Activated T-cell treated with anti-CD3 and anti-CD28 coated beads for 48 hours (primary cell): ENCODE measurements around the gene RBM46.
A peak's percentile ranks its signal among the peaks of the same experiment; 100 is the strongest.

Source experiments
- DNase-seq: peaks from one replicate; pipeline ENCODE4 v3.0.0-alpha.2; 2020; ENCODE audit warnings: low read depth

The RBM46 gene

DNA sequence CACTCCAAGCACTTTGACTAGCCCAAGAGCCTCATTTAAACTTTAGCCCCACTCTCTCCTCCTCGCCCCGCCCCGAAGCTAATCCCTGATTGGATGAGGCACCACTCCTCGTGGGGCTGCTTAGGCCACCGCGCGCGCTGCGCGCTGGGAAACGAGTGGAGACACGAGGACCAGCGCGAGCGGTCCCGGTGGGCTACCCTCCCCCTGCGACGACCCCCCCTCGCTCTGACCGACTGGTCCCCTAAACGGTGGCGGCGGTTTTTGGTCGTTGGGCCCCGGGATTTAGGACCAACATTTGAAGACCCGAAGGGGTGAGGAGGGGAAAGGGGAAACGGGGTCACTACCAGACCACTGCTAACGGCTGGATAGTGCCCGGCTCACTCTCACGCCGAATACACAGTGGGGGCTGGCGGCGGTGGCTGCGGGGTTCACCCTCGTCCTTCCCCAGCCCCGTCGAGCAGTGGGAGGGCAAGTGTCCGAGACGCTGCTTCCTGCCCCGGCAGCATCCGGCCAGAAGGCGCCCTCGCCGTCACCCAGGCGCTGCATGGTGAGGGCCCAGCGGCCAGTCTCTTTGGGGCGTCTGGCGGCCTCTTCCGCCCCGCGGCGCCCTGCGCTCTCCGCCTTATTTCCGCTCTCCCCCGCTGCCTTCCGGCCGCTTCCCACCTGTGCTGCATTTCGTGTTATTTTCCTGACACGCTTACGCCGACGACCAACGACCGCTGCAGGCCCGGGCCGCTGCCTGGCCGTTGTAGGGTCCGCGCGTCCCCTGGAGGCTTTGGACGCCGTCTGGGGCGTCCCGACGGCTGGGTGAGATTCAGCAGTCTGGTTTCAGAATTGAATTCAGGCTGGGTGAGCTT lies at the start of gene RBM46:
RBM46 (plus strand) TSS at position 147 of the 857 bp plus-strand sequence. CDS start 15,481 bp downstream, outside the sequence.
- DNase-seq, result no peak

DNA sequence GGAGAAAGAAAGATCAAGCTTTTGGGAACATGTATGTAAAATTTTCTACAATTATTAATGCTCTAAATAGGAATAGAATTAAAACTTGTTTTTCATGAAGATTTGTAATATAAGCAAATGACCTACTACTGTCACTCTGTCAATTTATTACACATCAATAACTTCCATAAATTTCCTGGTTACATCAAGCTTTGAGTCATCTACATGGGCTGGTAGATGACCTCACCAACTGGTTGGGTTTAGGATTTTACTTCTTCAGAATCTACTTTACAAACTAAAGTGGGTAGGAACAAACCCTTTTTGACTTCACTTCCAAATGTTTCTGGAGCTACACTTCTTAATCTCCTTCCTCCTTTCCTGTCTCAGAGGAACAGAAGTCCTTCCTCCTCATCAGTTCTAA lies 49.3 kb upstream of the RBM46 start:
- no peak for DNase-seq

DNA sequence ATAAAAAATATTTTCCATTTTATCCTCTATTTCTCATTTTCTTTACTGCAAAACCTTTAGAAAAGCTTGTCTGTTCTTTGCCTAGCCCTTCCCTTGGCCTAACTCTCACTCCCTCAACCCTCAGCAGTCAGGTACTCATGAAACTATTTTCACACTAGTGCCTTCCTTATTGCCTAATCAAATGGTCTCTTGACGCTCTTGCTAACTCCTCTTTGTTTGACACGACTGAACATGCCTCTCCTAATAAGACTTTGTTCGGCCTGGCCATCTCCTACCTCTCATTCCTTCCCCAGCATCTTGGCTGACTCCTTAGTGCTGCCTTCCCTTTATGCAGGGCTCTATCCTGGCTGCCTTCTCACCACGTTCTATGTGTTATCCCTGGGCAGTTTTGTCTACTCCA lies 48.4 kb upstream of the RBM46 start:
- DNase-seq, result no peak

GRCh38 chr4:154736770-154737169 lies 44.3 kb upstream of the RBM46 start:
- DNase-seq, result no peak

DNA sequence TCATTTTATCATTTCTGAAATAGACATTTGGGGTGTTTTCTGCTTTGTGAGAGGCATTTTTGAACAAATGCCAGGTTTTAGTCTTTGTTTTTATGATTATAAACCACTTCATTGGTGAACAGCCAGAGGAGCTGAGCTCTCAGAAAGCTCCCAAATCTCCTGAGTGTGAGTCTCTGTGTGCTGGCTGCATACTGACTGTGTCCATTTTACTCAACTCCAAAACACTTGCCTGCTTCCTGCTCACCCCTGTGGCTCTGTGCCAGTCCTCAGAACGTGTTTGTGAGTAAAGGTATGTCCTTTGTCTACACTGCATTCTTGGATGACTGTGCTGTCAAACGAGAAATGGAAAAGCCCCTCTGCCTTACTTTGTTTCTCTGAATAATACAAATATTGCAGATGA lies 42.6 kb upstream of the RBM46 start:
- no peak for DNase-seq

- DNase-seq, result no peak
These were observed 42.0 kb upstream of the RBM46 start for GRCh38 chr4:154739111-154739510.

GRCh38 chr4:154740462-154740861 lies 40.6 kb upstream of the RBM46 start:
- DNase-seq, result no peak

- no peak for DNase-seq
These were observed 39.9 kb upstream of the RBM46 start for GRCh38 chr4:154741131-154741665.

DNA sequence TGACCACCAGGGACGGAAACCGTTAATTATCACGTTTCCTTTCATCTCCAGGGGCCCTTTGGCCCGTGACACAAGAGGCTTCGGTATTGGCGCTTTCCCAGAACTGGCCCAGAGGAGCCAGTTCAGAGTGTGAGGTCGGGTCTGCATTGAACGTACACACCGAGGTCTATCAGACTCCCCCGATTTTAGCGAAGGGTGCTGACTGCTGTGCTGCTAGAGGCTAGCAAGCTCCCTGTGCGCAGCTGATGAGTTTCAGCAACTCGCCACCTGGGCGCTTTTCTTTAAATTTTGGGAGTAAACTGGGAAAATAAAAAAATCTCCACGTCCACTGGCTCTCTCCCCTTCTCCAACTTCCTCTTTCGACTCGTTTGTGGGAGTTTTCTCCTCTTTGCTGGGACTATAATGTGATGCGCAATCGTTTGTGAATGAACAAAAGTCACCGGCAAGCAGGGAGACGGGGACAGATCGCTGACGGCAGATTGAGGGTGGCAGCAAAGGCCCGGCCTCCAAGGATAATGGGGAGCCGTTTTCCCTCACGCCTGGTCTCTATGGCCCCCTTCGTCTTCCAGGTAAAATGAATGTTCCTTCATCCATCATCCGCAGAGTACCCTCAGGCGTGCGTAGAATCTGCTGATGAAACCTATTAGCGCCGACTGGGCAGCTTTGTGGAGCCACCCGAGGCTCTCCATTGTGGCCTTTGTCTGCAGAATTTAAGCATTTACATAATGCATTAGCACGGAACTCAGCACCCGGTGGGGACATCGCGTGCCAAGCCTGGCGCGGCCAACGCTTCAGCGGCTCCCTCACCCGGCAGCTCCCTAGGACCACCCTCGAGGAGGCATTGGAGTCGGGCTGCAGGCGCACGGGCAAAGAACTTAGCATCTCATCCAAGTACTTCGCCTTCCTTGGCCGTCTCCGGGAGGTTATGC lies 38.9 kb upstream of the RBM46 start:
- DNase-seq, result no peak

GRCh38 chr4:154743683-154744340 lies 37.3 kb upstream of the RBM46 start, which contains the start of gene LRAT:
Gene LRAT, plus strand, starts transcription at chr4:154744000. Its CDS starts 327 bp downstream, at chr4:154744327.
- peak; percentile 29 for DNase-seq

- no peak for DNase-seq
These were observed 36.6 kb upstream of the RBM46 start for GRCh38 chr4:154744341-154744926.

- DNase-seq, result no peak
These were observed 23.4 kb upstream of the RBM46 start for GRCh38 chr4:154757713-154758112.

DNA sequence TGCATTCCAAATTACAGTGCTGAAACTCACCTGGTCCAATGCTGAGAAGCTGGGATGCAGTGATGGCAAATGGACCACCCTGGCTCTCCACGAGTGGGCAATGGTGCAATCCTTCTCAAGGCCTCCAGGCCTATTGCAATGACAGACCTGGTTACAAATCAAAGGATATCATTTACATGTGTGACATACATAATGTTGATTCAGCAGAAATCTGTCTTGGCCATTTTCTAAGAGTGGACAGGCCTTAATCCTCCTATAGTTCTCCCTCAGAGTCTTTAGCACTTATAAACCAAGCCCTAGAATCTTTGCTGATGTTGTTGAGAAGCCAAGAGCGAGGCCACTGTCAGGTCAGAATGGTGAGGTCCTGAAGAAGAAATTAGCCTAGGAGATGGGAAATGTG lies 20.2 kb upstream of the RBM46 start:
- no peak for DNase-seq

- DNase-seq, result no peak
These were observed 2.8 kb upstream of the RBM46 start for GRCh38 chr4:154778264-154778663.

GRCh38 chr4:154779362-154779947 lies 1.6 kb upstream of the RBM46 start:
- no peak for DNase-seq

DNA sequence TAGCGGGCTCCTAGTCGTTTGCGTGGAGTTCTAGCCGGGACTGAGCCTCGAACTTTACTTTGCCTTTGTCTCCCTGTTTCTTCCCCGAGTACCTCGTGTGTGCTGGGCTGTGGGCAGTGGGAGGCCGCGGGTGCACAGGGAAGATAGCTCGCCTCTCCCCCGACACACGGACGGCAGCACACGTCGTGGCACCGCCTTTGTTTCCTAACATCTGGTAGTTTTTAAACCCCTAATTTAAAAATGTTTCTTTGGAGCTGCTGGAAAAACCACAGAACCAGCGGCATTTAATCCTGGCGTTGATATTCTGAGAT lies 866 bp downstream of the RBM46 start:
- DNase-seq, result no peak

DNA sequence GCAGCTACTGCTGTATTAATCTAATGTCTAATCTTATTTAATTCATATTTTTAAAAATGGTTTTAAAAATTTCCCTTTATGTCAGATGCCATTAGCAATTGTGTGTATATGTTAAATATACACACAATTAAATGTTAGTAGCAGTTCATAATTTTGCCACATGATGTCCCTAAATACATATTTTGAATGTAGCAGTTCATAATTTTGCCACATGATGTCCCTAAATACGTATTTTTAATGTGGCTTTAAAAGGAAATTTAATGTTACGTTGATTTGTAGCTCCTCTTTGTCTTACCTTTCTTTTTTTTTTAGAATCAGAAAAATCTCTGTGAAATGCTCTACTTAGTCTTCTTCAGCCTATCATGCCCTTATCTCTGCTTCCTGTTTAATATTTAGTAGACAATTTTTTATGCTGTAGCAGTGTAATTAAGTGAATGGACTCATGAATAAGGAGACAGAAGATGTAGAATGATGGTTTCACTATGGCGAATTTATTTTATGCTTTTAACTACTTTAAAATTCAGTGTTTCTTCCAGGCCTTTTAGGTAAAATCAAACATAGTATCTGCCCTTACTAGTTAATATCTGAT lies 26.1 kb downstream of the RBM46 start:
- DNase-seq, result no peak

GRCh38 chr4:154818230-154818629 lies 37.2 kb downstream of the RBM46 start:
- DNase-seq, result no peak

GRCh38 chr4:154822775-154823174 lies 41.7 kb downstream of the RBM46 start:
- DNase-seq, result no peak

GRCh38 chr4:154836030-154836429 lies 55.0 kb downstream of the RBM46 start:
- no peak for DNase-seq

DNA sequence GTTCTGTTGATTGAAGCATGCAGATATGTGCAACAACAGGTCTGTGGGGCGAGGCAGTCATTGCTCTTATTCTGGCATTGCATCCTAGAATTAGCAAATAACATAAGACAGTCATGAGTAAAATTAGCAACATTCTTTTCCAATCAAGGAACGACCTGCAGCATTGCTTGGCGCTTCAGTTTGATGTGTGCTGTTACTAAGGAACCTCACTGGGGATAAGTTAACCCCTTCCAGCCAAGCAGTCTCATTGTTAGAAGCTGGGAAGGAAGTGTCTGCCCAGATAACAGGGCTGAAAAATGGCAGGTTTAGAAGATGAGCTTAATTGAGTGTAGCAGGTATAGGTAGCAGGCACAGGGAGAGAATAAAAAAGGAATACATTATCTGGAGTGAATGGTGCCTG lies 55.4 kb downstream of the RBM46 start:
- no peak for DNase-seq
